H1 (cell line): ENCODE data around the gene CEP350. TPM values are rescaled to one million over a fixed set of nuclear protein-coding genes. Genes with fewer than 3 reads are reported as not detected.

ENCODE experiments used
- CTCF ChIA-PET: fragments of 300-600 bp; sonication (Branson Sonifier 250); formaldehyde crosslinking; loops from one replicate; lab custom pipeline; 2021; ENCODE audit not compliant: partially characterized antibody; lab: Charles Lee
- POLR2A ChIA-PET: fragments of 300-600 bp; sonication (Branson Sonifier 250); formaldehyde crosslinking; loops from one replicate; lab custom pipeline; 2021; ENCODE audit warnings: inconsistent platforms; ENCODE audit not compliant: partially characterized antibody; lab: Charles Lee
- DNase-seq, 2 experiments: peaks; one replicate each; pipeline versions ENCODE4 v3.0.0 to v3.0.0-alpha.2; 2010 to 2022; ENCODE audit warnings: low spot score in 2 of 2, low read depth in 1 of 2, mixed read lengths in 1 of 2
- FAIRE-seq: peaks from 2 replicates; lab custom pipeline; 2011; peaks lifted over from hg19 to GRCh38; lab: Jason Lieb, UNC
- H2AFZ ChIP-seq: 2 replicates; pipeline ENCODE4 v1.8.1; 2012; ENCODE audit warnings: low read length, inconsistent platforms
- H2AK5ac ChIP-seq: 2 replicates; pipeline ENCODE4 v1.6.1; 2013; ENCODE audit warnings: low read depth, low read length
- H2BK120ac ChIP-seq: replicated peaks from 2 replicates; pipeline ENCODE3; 2013; ENCODE audit warnings: low read depth, low read length, inconsistent platforms
- H2BK12ac ChIP-seq: 2 replicates; pipeline ENCODE4 v1.6.1; 2013; ENCODE audit warnings: low read depth, low read length
- H2BK15ac ChIP-seq: 2 replicates; pipeline ENCODE4 v1.6.1; 2013; ENCODE audit warnings: low read length
- H2BK20ac ChIP-seq: 2 replicates; pipeline ENCODE4 v1.6.1; 2013; ENCODE audit warnings: low read length
- H2BK5ac ChIP-seq: 2 replicates; pipeline ENCODE4 v1.6.1; 2013; ENCODE audit warnings: low read depth, low read length
- H3K14ac ChIP-seq: 2 replicates; pipeline ENCODE4 v1.6.1; 2013; ENCODE audit warnings: inconsistent platforms; ENCODE audit not compliant: insufficient read length
- H3K18ac ChIP-seq: 2 replicates; pipeline ENCODE4 v1.6.1; 2013; ENCODE audit warnings: low read length; ENCODE audit errors: extremely low read depth
- H3K23ac ChIP-seq: 2 replicates; pipeline ENCODE4 v1.6.1; 2013; ENCODE audit warnings: inconsistent platforms; ENCODE audit not compliant: insufficient read length
- H3K23me2 ChIP-seq: 2 replicates; pipeline ENCODE4 v1.6.1; 2013; ENCODE audit warnings: low read depth, low read length
- H3K27ac ChIP-seq: 2 replicates; pipeline ENCODE4 v1.6.1; 2011; ENCODE audit warnings: low read depth, low read length, inconsistent platforms
- H3K27me3 ChIP-seq, 4 experiments: replicated peaks in 1 of 4; 1 replicate in 1 of 4; 2 replicates in 3 of 4; pipeline versions ENCODE4 v1.6.1 to v1.8.1; 2011 to 2013; ENCODE audit warnings: low read length in 3 of 4, mild to moderate bottlenecking in 3 of 4, inconsistent platforms in 2 of 4, mixed read lengths in 2 of 4, moderate library complexity in 1 of 4; ENCODE audit not compliant: control insufficient read depth in 3 of 4, insufficient read depth in 3 of 4; ENCODE audit errors: extremely low read depth in 1 of 4
- H3K36me3 ChIP-seq, 4 experiments: 2 replicates each; pipeline versions ENCODE4 v1.6.1 to v1.8.1; 2011 to 2013; ENCODE audit warnings: mild to moderate bottlenecking in 4 of 4, low read length in 3 of 4, moderate library complexity in 2 of 4, control low read depth in 1 of 4, inconsistent platforms in 1 of 4; ENCODE audit not compliant: insufficient read depth in 4 of 4, control insufficient read depth in 2 of 4
- H3K4ac ChIP-seq: replicated peaks from 2 replicates; pipeline ENCODE3; 2013; ENCODE audit warnings: low read length, low read depth, mixed read lengths, inconsistent platforms; ENCODE audit not compliant: insufficient read length
- H3K4me1 ChIP-seq, 4 experiments: replicated peaks in 1 of 4; 1 replicate in 1 of 4; 2 replicates in 3 of 4; pipeline versions ENCODE4 v1.6.1 to v1.8.1; 2011 to 2013; ENCODE audit warnings: low read length in 3 of 4, inconsistent platforms in 2 of 4, mixed read lengths in 1 of 4; ENCODE audit not compliant: insufficient read depth in 4 of 4, control insufficient read depth in 3 of 4
- H3K4me2 ChIP-seq, 2 experiments: 2 replicates each; pipeline versions ENCODE4 v1.6.1 to v1.8.1; 2011 to 2013; ENCODE audit warnings: low read depth in 2 of 2, low read length in 2 of 2, control low read depth in 1 of 2, inconsistent platforms in 1 of 2, mild to moderate bottlenecking in 1 of 2; ENCODE audit not compliant: insufficient read depth in 1 of 2
- H3K4me3 ChIP-seq, 4 experiments: fragments of 200-600, 300-600 bp in 1 of 4; sonication (generic), shearing (Covaris generic), sonication (Bioruptor Twin) in 1 of 4; 2 replicates each; pipeline versions ENCODE4 v1.5.1 to v1.8.1; 2011 to 2016; ENCODE audit warnings: low read length in 4 of 4, low read depth in 3 of 4, control low read depth in 2 of 4, inconsistent platforms in 2 of 4, mild to moderate bottlenecking in 2 of 4, mixed read lengths in 1 of 4, moderate library complexity in 1 of 4; ENCODE audit not compliant: insufficient read depth in 2 of 4; ENCODE audit errors: extremely low read depth in 1 of 4
- H3K56ac ChIP-seq: replicated peaks from 2 replicates; pipeline ENCODE3; 2013; ENCODE audit warnings: low read depth, mild to moderate bottlenecking, mixed read lengths, low read length, inconsistent platforms; ENCODE audit not compliant: insufficient read length
- H3K79me1 ChIP-seq: 2 replicates; pipeline ENCODE4 v1.6.1; 2013; ENCODE audit warnings: low read depth, low read length, control low read depth
- H3K79me2 ChIP-seq, 2 experiments: 2 replicates each; pipeline versions ENCODE4 v1.6.1 to v1.8.1; 2012 to 2013; ENCODE audit warnings: low read length in 2 of 2, mild to moderate bottlenecking in 2 of 2, inconsistent platforms in 1 of 2; ENCODE audit not compliant: insufficient read depth in 2 of 2, control insufficient read depth in 1 of 2
- H3K9ac ChIP-seq, 4 experiments: replicated peaks in 1 of 4; 1 replicate in 1 of 4; 2 replicates in 3 of 4; pipeline versions ENCODE4 v1.6.1 to v1.8.1; 2011 to 2013; ENCODE audit warnings: low read depth in 3 of 4, low read length in 3 of 4, control low read depth in 2 of 4, mild to moderate bottlenecking in 2 of 4, moderate library complexity in 2 of 4, inconsistent platforms in 1 of 4; ENCODE audit errors: extremely low read depth in 1 of 4
- H3K9me3 ChIP-seq, 2 experiments: 2 replicates each; pipeline versions ENCODE4 v1.6.1 to v1.8.1; 2012 to 2013; ENCODE audit warnings: mild to moderate bottlenecking in 2 of 2, moderate library complexity in 2 of 2, control low read depth in 1 of 2, inconsistent platforms in 1 of 2, low read depth in 1 of 2, low read length in 1 of 2, mixed read lengths in 1 of 2; ENCODE audit not compliant: insufficient read depth in 2 of 2
- H4K20me1 ChIP-seq, 2 experiments: replicated peaks in 1 of 2; 2 replicates each; pipeline versions ENCODE3 to v1.8.1; 2011 to 2013; ENCODE audit warnings: inconsistent platforms in 2 of 2, low read length in 2 of 2, mild to moderate bottlenecking in 1 of 2; ENCODE audit not compliant: insufficient read depth in 2 of 2, control insufficient read depth in 1 of 2
- H4K5ac ChIP-seq: 2 replicates; pipeline ENCODE4 v1.6.1; 2013; ENCODE audit warnings: low read length, low read depth, mixed read lengths, inconsistent platforms; ENCODE audit not compliant: insufficient read length
- H4K8ac ChIP-seq: 2 replicates; pipeline ENCODE4 v1.8.0; 2013; ENCODE audit warnings: mild to moderate bottlenecking, moderate library complexity, low read length, inconsistent platforms; ENCODE audit not compliant: insufficient read depth; ENCODE audit errors: extremely low read depth
- H4K91ac ChIP-seq: replicated peaks from 2 replicates; pipeline ENCODE3; 2013; ENCODE audit warnings: low read length, mixed read lengths, inconsistent platforms; ENCODE audit not compliant: insufficient read length
- CHD2 ChIP-seq: IDR thresholded peaks from 2 replicates; pipeline ENCODE4 v1.6.1; 2012; ENCODE audit warnings: low read length, improper control_type of control experiment
- HDAC2 ChIP-seq, 2 experiments: fragments of 300-600 bp in 1 of 2; sonication (generic) in 1 of 2; IDR thresholded peaks; 2 replicates each; pipeline ENCODE4 v1.6.1; 2011 to 2012; ENCODE audit warnings: low read depth in 2 of 2, low read length in 2 of 2, mild to moderate bottlenecking in 2 of 2, moderate library complexity in 2 of 2, borderline replicate concordance in 1 of 2, inconsistent platforms in 1 of 2
- KDM1A ChIP-seq: fragments of 200-600, 300-600 bp; sonication (generic); IDR thresholded peaks from 2 replicates; pipeline ENCODE4 v1.7.1; 2016; ENCODE audit warnings: mild to moderate bottlenecking, low read length, borderline replicate concordance
- KDM4A ChIP-seq: IDR thresholded peaks from one replicate; pipeline ENCODE4 v1.7.1; 2012; ENCODE audit warnings: low read depth, mild to moderate bottlenecking, moderate library complexity, low read length, inconsistent platforms; ENCODE audit not compliant: severe bottlenecking
- NANOG ChIP-seq: IDR thresholded peaks from 2 replicates; pipeline ENCODE4 v1.6.1; 2011; ENCODE audit warnings: low read length, low read depth, mild to moderate bottlenecking, inconsistent platforms; ENCODE audit not compliant: insufficient read depth, poor library complexity, severe bottlenecking
- PHF8 ChIP-seq: fragments of 200-600 bp; sonication (generic); conservative IDR thresholded peaks from 2 replicates; pipeline ENCODE4 v1.7.1; 2012; ENCODE audit warnings: low read depth, mild to moderate bottlenecking, inconsistent platforms, low read length, moderate library complexity
- POLR2A ChIP-seq, 2 experiments: IDR thresholded peaks; 1 replicate in 1 of 2; 2 replicates in 1 of 2; pipeline ENCODE4 v1.6.1; 2011; ENCODE audit warnings: low read depth in 2 of 2, low read length in 2 of 2, mild to moderate bottlenecking in 2 of 2; ENCODE audit errors: control extremely low read depth in 1 of 2
- SIX5 ChIP-seq: IDR thresholded peaks from 2 replicates; pipeline ENCODE4 v1.6.1; 2011; ENCODE audit warnings: mild to moderate bottlenecking, low read depth, low read length
- TEAD4 ChIP-seq: IDR thresholded peaks from 2 replicates; pipeline ENCODE4 v1.6.1; 2012; ENCODE audit warnings: low read depth, low read length, inconsistent platforms, mixed read lengths
- USF2 ChIP-seq: IDR thresholded peaks from 2 replicates; pipeline ENCODE4 v1.6.1; 2011; ENCODE audit warnings: low read length, improper control_type of control experiment
- WGBS, 2 experiments: shearing (Covaris generic) in 1 of 2; methylation state at CpG; one replicate each; pipeline versions ENCODE4 v1.1.6 to v1.1.7; 2013 to 2015; ENCODE audit warnings: low lambda C conversion rate in 2 of 2, mixed read lengths in 2 of 2, inconsistent platforms in 1 of 2, low coverage in 1 of 2, missing lambda C conversion rate in 1 of 2; ENCODE audit not compliant: insufficient replicate concordance in 2 of 2, insufficient coverage in 1 of 2, insufficient read length in 1 of 2; ENCODE audit errors: extremely low coverage in 1 of 2, missing lambda C conversion rate in 1 of 2; 5-methylcytosine and 5-hydroxymethylcytosine counted together
- polyA plus RNA-seq, 7 experiments: library from polyadenylated mRNA; depleted of rRNA in 3 of 7; stranded (reverse) in 5 of 7; unstranded in 2 of 7; fragments of >200 nt in 5 of 7; fragments of 200-250 nt in 2 of 7; gene quantifications; 1 replicate in 5 of 7; 2 replicates in 1 of 7; 4 replicates in 1 of 7; pipeline versions ENCODE4 v1.2.1 to v1.2.3, GENCODE V29; 2011 to 2013; ENCODE audit warnings: missing spikeins in 2 of 7, mixed read lengths in 2 of 7
- total RNA-seq: library from RNA; stranded (reverse); fragmentation: NEBNext Ultra II Directional; extraction: Animal tissue kit (Norgen Biotek cat#: 25700); gene quantifications from 2 replicates; pipeline ENCODE4 v1.2.1, GENCODE V29; 2021

The CEP350 gene
- total and polyA plus RNA-seq, 2 of the 8 experiments (the other 6 are each of a cell fraction or from before 2014, with no cell fraction given), result 5.6 to 39.4 TPM

- H3K23me2 ChIP-seq, result no peaks in the 10 kb centered on the region; the same call in 1 of the 2 replicates
- ChIA-PET CTCF (interaction anchor here (1.2 kb wide), 1 partner anchor 104 kb away, joined by 3 read pairs; no protein-coding TSS in a partner anchor), POLR2A (interaction anchor here (1.1 kb wide), 1 partner anchor 16 kb away, joined by 3 read pairs; no protein-coding TSS in a partner anchor)
- H3K79me2 ChIP-seq, result peaks cover 0 to 86% of the 10 kb centered on the region in 2 experiments; a peak in 3 of 4 replicates
- H4K5ac ChIP-seq, result no peak overlapping the region
- no peak overlapping the region for H3K23ac ChIP-seq
- no peak overlapping the region for H3K27ac ChIP-seq
- no peak overlapping the region for H3K18ac ChIP-seq
- no peak overlapping the region for H2BK120ac ChIP-seq
- FAIRE-seq (no peak), DNase-seq (no peak)
- H3K4me1 ChIP-seq, result peaks cover 0 to 1% (median 0%) of the 10 kb centered on the region in 4 experiments; a peak in 1 of 7 replicates
- H2BK20ac ChIP-seq, result no peak overlapping the region
- no peak overlapping the region for H2AFZ ChIP-seq
- H4K8ac ChIP-seq, result no peak overlapping the region
- no peak overlapping the region for H3K56ac ChIP-seq
- no peaks in the 10 kb centered on the region; a peak in 1 of 8 replicates for H3K36me3 ChIP-seq
- H3K14ac ChIP-seq, result no peak overlapping the region
- no peak overlapping the region for H2BK15ac ChIP-seq
- peaks cover 0 to 4% of the 10 kb centered on the region in 2 experiments for H4K20me1 ChIP-seq
- no peak overlapping the region for H3K4me3 ChIP-seq
- H2BK5ac ChIP-seq, result no peak overlapping the region
- peaks cover 2% of the 10 kb centered on the region for H3K79me1 ChIP-seq
- no peak overlapping the region for H4K91ac ChIP-seq
- no peak overlapping the region for H3K4ac ChIP-seq
- no peaks in the 10 kb centered on the region for H3K9me3 ChIP-seq
- H2AK5ac ChIP-seq, result no peak overlapping the region
- no peaks in the 10 kb centered on the region for H3K27me3 ChIP-seq
- no peak overlapping the region for H2BK12ac ChIP-seq
- no peak overlapping the region for H3K4me2 ChIP-seq
- WGBS, 2 experiments, result 92% methylated on average over 5 of the region's 5 CpGs; no CpG with 5 or more reads in 1 of the 2 experiments
- H3K9ac ChIP-seq, result no peak overlapping the region
- TF ChIP-seq KDM4A (no peak), POLR2A (IDR thresholded peaks at IDR 0.05; ENCODE audit: control extremely low read depth in 1 of 2, low read depth in 2 of 2, low read length in 2 of 2) (no peak), SIX5 (no peak), KDM1A (no peak), CHD2 (no peak), USF2 (no peak), TEAD4 (no peak), NANOG (no peak), HDAC2 (IDR thresholded peaks at IDR 0.05; ENCODE audit: borderline replicate concordance in 1 of 2, low read depth in 2 of 2, low read length in 2 of 2) (no peak), PHF8 (no peak)
Observed at GRCh38 chr1:179971563-179972496, 17.2 kb downstream of the CEP350 start.
